Activated CD8-positive, alpha-beta memory T cell treated with anti-CD3 and anti-CD28 coated beads for 36 hours (primary cell): ENCODE measurements around the gene SMAD1. TPM values are rescaled to one million over a fixed set of nuclear protein-coding genes. Genes with fewer than 3 reads are reported as not detected.

Source experiments
- CTCF ChIA-PET: fragments of 350-600 bp; sonication (Branson Sonifier 250); formaldehyde crosslinking; loops from one replicate; lab custom pipeline; 2021; ENCODE audit warnings: antibody characterized with exemption; lab: Charles Lee
- POLR2A ChIA-PET: fragments of 350-600 bp; sonication (Branson Sonifier 250); formaldehyde crosslinking; loops from one replicate; lab custom pipeline; 2021; ENCODE audit warnings: antibody characterized with exemption; lab: Charles Lee
- total RNA-seq, 2 experiments: library from RNA; stranded (reverse); gene quantifications; one replicate each; pipeline ENCODE4 v1.2.3, GENCODE V29; 2021

Gene SMAD1
- total RNA-seq, 2 experiments from 2014 or later = 1.1 to 1.9 TPM

DNA sequence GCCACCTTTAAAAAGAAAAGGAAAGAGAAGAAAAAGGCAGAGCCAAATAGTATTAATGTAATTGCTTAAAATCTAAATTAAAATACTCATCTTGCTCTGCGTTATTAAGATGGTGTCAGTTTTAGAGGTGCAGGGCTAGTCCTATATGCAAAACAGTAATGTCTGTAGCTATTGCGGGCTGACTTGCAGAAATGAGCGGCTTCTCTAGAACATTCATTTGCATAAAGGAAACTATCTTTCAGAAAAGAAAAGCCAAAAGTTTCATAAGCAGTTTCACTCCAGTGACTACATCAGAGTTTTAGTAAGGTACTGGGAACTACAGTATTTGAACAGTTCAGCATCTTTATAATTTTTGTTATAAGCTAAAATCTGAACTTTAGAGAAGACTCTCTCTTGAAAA is 6.0 kb downstream of the SMAD1 start:
- CTCF ChIA-PET = no interaction called here
- POLR2A ChIA-PET = no interaction called here

DNA sequence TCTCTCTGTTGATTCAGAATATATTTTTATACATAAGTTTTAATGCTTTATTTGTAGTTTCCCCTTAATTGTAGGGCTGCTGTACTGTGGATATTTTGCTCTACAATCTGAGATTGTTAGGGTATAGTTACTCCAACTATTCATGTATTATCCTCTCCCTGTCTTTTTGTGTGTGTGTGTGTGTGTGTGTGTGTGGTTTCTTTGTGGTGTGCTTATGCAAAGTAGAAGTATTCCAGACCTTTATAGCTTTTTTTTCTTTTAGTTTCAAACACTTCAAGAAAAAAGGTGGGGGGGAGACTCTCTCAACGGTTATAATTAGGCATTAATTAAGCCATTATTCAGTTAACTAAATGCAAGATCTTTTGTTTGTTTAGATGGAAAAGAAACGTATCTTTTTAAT is 6.7 kb downstream of the SMAD1 start:
- CTCF ChIA-PET = no interaction called here

DNA sequence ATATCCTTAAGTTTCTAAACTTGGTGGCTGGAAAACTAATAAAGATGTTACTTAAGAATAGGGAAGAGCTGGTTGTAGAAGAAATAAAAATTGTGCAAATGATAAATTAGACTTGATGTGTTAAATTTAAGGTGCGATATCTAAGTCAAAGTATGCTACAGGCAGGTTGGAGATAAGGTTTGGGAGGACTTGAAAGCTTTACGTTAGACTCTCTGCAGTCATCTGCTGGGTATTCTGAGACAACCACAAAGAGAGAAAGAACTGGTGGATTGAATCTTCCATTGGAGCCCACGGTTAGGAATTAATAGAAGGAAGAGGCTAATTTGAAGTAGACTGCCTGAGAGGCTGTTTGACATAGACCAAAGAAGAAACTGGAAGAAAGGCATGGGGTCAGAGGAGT is 7.9 kb downstream of the SMAD1 start:
- CTCF ChIA-PET = interaction anchor here (0.6 kb wide), 1 partner anchor 16 kb away, joined by 3 read pairs; no protein-coding TSS in a partner anchor
- POLR2A ChIA-PET = no interaction called here

More for the DNA sequence above, 6.7 kb downstream of the SMAD1 start:
- POLR2A ChIA-PET = no interaction called here

DNA sequence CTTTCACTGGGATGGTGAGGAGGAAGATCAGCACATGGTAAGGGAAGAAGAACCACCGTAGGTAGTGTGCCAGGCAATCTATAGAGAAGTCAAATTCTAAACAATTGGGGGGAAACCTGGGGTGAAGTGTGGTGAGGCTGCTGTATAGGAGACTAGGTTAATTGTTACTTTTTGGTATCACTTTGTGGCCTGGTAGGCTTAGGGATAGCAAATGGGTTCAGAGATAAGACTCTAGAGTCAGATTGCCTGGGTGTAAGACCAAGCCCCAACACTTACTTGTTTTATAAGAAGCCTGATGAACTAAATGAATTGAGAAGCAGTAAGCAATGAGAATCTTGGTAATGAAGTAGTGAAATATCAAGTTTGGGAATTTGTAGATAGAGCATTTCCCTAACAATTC is 8.7 kb downstream of the SMAD1 start:
- ChIA-PET POLR2A (no interaction called here), CTCF (no interaction called here)

DNA sequence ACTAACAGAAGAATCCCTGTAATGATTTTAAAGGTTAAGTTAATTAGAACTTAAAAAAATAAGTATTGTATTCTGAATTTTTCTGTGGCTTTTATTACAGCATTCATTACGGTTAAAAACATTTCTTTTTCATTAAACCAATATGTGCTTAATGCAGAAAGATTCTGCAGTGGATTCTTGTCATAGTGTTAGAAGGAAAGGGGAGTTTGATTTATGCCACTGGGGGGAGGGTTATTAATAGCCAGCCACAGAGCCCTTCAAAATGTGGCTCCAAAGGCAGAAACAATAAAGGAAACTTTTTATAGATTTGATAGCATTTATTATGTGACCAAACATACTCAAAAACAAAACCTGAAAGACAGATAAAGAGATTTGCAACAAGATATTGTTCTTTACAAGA is 9.1 kb downstream of the SMAD1 start:
- ChIA-PET POLR2A (no interaction called here), CTCF (no interaction called here)

DNA sequence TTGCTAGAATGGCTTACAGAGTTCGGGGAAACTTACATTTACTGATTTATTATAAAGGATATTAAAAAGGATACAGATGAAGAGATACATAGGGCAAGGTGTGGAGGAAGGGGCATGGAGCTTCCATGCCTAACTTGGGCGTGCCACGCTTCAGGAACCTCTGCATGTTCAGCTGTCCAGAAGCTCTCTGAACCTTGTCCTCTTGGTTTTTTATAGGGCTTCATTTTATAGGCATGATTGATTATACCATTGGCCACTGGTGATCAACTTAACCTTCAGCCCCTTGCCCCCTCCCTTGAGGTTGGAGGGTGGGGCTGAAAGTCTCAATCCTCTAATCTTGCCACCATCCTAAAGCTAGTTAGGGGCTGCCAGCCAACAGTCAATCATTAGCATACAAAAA is 10.7 kb downstream of the SMAD1 start:
- ChIA-PET POLR2A (no interaction called here), CTCF (no interaction called here)

DNA sequence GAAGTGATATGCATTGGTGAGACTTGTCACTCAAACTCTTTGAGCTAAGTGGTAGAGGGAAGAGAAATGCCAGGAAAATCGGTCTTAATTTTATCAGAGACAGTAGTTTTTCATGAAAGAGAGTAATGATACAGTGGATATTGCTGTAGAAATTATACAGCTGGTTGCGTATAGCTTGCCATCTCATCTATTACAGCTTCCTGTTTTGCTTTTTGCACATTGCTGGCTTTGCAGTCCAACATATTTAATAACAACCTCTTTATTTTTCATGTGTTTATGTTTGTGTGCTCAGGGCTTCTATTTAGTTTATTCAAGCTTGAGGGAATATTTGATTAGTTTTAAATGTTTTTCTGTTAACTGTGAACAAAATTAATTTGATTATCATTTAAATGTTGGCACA is 11.5 kb downstream of the SMAD1 start:
- POLR2A ChIA-PET = no interaction called here
- CTCF ChIA-PET = no interaction called here

DNA sequence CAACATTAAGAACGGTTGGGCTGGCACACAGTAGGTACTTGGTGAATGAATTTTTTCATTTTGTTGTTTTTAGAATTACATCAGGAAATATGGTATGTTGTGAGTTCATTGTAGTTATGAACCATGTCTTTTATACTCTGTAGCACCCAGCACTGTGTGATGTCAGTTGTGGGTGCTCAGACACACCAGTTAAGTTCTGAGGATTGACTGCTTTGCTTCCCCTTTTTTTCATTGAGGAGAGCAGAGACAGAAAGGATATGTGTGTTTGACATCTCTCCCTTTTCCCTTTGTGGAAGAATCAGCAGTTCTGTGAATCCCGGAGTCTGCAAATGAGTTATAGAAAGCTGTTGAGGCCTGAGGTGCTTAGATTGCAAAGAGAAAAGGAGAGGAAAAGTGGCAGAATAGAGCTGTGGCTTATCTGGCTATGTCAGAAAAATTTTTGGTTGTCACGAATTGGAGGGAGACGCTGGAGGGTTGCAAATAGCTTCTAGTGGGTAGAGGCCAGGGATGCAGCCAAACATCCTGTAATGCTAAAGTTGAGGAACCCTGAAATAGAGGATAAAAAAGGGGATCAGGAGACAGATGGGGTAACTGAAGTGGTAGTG is 13.1 kb downstream of the SMAD1 start:
- ChIA-PET POLR2A (no interaction called here), CTCF (interaction anchor here (0.6 kb wide), 1 partner anchor 212 kb away, joined by 3 read pairs; no protein-coding TSS in a partner anchor)

DNA sequence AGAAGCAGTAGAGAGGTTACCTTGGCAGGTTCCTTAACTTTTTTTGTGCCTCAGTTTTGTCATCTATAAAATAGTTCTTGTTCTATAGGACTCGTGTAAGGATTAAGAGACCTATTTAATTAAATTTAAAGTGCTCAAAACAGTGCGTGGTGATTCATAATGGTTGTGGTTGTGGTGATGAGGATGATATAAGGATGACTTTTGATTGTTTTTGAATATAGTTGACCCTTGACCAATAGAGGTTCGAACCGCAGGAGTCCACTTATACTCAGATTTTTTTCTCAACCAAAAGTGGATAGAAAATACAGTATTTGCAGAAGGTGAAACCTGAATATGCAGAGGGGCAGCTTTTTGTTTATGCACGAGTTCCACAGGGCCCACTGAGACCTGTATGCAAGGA is 14.6 kb downstream of the SMAD1 start:
- ChIA-PET POLR2A (no interaction called here), CTCF (no interaction called here)

DNA sequence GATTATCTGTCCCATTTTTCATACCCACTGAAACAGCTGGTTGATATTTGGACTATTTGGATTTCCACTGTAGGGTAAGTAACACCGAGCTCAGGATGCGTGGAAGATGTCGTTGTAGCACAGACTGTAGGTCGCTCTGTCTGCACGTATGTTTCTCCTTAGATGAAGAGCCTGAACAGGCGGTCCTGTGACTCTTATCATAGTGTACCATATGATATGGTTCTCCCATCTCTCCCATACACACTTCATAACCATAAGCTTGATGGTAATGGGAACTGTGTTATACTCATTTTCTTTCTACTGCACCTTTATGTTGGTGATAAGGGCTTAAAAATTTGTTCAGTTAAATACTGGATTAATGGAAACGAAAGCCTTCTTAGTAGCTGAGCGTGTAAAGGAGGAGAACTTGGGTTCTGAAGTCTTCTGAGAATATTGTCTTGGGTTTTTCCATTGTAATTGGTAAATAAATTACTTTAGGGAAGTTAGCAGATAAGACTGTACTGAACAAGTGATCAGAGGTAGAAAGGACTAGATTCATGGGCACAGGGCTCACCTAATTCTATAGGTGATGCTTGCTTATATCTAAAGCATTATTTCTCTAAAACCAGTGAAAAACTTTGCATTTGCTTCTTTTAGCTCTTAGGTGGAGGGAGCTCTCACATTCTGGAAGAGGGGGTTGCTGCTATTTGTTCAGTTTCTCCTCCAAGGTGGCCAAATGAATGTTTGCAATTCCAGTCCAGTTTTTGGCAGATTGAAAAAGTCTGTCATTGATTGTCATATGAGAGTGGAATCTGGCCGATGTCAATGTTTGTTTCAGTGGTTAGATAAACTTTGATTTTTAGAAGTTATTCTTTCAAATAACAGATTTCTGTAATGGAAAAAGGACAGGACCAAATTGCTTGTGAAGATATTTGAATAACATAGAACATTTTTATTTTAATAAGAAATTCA is 15.8 kb downstream of the SMAD1 start:
- ChIA-PET CTCF (no interaction called here), POLR2A (no interaction called here)

DNA sequence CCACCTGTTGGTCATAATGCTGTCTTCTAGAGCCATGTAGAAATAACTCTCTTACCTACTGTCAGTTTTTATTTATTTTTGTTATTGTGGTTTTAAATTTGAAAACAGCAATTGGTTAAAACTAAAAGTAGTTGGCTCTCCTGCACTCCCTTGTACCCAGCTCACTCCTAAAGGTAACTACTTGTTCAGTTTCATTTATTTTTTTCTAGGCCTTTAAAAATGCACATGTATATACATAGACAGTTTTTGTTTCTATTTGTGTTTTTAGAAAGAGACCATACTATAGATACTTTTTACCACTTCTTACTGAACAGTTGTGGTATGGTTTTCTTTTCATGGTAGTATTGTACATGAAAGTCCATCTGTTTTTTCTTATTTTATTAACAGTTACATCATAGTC is 16.8 kb downstream of the SMAD1 start:
- ChIA-PET CTCF (no interaction called here), POLR2A (no interaction called here)

DNA sequence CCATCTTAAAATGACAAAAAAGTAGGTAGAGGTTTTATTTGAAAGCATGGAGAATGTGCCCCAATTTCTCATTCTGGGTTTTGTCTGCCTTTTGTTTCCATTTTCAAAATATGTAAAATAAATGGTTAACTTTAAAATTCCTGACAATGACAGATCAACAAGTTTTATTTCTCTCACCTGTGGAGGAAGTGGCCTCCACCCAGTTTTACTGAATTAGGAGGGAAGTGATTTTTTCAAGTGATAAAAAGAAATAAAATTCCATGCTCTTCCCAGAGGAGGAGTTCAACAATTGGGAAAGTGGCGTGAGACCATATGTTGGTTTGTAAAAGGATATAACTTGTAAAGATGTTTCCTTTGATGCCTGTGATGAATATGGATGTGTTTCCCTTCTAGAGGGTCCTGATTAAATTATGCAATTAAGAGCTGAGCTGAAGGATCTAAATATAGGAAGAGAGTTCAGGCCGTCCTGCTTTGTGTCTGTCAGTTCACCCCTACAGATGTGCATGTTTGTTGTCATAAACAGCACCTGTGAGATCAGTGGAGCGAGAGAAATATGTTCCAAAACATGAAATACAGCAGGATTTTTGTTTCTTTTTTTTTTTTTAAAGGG is 19.5 kb downstream of the SMAD1 start:
- CTCF ChIA-PET = interaction anchor here (0.6 kb wide), 1 partner anchor 26 kb away, joined by 3 read pairs; no protein-coding TSS in a partner anchor

DNA sequence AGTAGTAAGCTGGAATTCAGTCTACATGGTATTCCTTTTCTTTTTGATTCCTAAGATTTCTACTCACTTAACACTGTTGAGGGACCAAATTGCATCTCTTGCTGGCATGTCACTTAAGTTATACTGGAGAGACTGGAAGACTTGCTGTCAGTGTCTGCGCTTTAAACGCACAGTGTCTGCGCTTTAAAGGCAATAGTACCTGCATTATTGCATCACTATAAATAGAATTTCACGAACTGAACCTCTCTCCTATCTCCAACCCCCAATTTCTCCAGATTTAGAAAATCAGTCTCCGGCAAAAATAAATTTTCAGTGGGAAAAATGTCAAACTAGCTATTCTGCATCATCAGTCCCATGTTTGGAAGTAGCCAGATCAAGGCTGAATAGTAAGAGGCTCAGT is 21.2 kb downstream of the SMAD1 start:
- ChIA-PET POLR2A (no interaction called here), CTCF (no interaction called here)

More for the DNA sequence above, 19.5 kb downstream of the SMAD1 start:
- POLR2A ChIA-PET = no interaction called here

DNA sequence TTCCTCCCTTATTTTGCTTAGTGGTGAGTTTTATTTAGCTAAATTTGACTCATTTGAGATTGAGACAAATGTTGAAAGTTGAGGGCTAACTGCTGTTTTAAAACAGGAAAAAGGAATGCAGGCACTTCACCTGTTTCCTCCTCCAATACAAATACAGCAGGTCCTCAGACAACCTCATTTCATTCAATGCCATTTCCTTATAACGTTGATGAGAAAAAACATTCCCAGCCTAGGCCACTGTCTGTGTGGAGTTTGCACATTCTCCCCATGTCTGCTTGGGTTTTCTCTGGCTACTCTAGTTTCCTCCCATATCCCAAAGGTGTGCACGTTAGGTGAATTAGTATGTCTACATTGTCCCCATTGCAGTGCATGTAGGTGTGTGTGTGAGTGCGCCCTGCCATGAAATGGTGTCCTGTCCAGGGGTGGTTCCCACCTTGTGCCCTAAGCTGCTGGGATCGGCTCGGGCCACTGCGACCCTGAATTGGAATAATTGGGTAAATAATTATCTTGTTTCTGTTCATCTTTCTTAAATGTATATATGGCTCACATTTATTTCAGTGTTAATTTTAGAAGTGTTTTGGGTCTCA is 21.9 kb downstream of the SMAD1 start:
- ChIA-PET CTCF (no interaction called here), POLR2A (no interaction called here)

DNA sequence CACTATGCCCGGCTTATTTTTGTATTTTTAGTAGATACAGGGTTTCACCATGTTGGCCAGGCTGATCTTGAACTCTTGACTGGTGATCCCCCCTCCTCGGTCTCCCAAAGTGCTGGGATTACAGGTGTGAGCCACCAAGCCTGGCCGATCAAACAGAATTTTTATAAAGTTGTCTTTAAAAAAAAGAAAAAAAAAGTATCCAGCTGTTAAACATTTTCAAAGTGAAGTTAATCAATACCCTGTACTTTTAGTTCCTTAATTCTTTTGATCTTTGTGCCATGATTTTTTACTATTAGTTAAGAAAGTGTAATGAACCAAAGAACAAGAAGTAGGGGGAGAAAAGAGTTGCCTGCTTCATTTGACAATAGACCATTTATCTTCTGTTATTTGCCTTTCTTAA is 24.3 kb downstream of the SMAD1 start:
- ChIA-PET POLR2A (no interaction called here), CTCF (no interaction called here)

DNA sequence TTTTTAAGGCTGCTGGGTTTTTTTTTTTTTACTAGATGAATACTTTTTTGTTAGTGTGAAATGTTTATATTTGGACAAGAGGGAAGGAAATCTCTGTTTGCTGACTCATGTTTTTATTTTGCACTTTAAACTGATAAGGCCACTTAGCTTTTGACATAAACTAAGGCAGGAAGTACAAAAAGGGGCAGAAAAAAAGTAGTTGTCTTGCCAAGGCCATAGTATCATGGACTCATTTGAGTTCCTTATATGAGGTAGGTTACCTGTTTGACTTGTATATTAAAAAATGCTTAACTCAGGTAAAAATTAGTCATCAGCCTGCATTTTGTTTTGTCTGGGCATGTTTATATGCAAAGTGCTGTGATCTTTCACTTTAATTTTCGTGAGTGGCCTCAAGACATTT is 26.0 kb downstream of the SMAD1 start:
- ChIA-PET CTCF (no interaction called here), POLR2A (no interaction called here)

DNA sequence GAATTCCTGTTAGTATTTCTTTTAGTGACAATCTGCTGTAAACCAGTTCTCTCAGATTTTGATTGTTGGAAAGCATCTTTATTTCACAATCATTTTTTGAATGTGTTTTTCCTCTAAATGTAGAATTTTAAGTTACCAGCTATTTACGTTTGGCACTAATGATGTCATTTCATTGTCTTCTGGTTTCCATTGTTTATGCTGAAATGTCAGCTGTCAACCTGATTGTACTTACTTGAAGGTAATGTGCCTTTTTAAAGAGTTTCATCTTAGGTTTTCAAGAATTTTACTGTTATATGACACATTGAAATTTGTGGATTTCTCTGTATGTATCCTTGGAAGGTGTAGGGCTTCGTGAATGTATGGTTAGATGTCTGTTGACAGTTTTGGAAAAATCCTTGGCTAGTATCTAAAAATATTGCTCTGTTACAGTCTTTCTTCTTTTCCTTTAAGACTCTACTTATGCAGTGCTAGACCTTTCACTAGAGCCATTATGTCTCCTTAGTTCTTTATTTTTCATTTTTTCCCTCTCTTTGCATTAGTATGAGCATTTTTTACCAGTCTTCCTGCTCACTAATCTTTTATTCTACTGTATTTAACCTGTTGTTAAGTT is 30.4 kb downstream of the SMAD1 start:
- CTCF ChIA-PET = no interaction called here
- POLR2A ChIA-PET = no interaction called here

DNA sequence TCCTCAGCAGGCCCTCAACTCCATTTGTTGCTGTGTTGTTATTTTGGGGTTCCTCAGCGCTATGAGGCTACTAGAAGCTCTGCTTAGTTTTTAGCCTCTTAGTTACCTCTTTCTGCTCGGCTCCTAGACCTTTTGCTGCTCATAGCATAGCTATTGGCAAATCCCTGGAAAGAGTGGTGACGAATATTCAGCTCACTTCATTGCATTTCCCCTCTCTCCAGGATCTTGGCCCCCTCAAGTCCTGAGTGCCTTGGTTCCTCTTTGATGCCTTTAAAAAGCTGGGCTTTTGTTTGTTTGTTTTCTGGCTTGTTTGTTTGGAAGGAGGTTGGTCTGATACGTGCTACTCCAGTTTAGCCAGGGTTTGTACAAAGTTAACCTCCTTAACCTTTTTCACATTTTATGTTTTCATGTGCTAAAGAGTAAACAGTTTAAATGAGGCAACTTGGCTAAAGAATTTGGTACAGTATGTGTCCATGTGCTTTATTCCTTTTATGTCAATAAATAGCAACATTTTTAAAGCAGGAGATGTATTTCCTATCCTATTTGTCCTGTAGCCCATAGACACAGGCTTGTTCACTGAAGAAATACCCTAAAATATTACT is 31.5 kb downstream of the SMAD1 start:
- ChIA-PET POLR2A (no interaction called here), CTCF (no interaction called here)

DNA sequence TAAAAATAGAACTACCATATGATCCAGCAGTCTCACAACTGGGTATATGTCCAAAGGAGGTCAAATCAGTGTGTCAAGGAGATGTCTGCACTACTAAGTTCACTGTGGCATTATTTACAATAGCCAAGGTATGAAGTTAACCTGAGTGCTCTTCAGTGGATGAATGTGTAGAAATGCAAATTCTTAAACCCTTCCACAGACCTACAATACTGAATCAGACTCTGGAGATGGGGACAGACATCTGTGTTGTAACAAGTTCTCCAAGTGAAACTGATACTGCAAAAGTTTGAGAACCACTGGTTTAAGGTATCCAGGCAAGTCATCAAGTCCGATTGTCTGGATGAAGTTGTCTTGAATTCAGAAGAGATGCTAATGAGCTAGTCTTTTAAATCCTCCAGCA is 38.5 kb downstream of the SMAD1 start:
- CTCF ChIA-PET = no interaction called here
- POLR2A ChIA-PET = no interaction called here
